WTC11 (cell line): ENCODE results near the gene YEATS2. TPM values are rescaled to one million over a fixed set of nuclear protein-coding genes. Genes with fewer than 3 reads are reported as not detected.

Experiments
- ATAC-seq: fragments of 200-7000 bp; cut with Tn5 transposase; 2 replicates; pipeline ENCODE4 v1.10.0; 2021; ENCODE audit warnings: mild to moderate bottlenecking, moderate library complexity
- CTCF ChIA-PET: fragments of 300-600 bp; sonication (Branson Sonifier 250); formaldehyde crosslinking; loops from one replicate; lab custom pipeline; 2021; ENCODE audit warnings: antibody characterized with exemption; lab: Charles Lee
- POLR2A ChIA-PET: fragments of 350-600 bp; sonication (Branson Sonifier 250); formaldehyde crosslinking; loops from one replicate; lab custom pipeline; 2021; ENCODE audit warnings: antibody characterized with exemption; lab: Charles Lee
- DNase-seq: peaks from one replicate; pipeline ENCODE4 v3.0.0; 2021; ENCODE audit warnings: low spot score
- H3K27ac Mint-ChIP-seq: 2 replicates; pipeline ENCODE4 v1.8.0; 2021; ENCODE audit warnings: mixed read lengths
- H3K27me3 Mint-ChIP-seq: 2 replicates; pipeline ENCODE4 v1.8.0; 2021; ENCODE audit warnings: low read depth, mild to moderate bottlenecking, moderate library complexity, mixed read lengths
- H3K36me3 Mint-ChIP-seq: 2 replicates; pipeline ENCODE4 v1.8.0; 2021; ENCODE audit warnings: mixed read lengths
- H3K4me1 Mint-ChIP-seq: 2 replicates; pipeline ENCODE4 v1.8.0; 2022; ENCODE audit warnings: mixed read lengths
- H3K4me3 Mint-ChIP-seq: 2 replicates; pipeline ENCODE4 v1.8.0; 2021; ENCODE audit warnings: mild to moderate bottlenecking, moderate library complexity, mixed read lengths
- H3K9me3 Mint-ChIP-seq: 2 replicates; pipeline ENCODE4 v1.8.0; 2021; ENCODE audit warnings: mixed read lengths
- CREM ChIP-seq: sonication (generic); formaldehyde crosslinking; IDR thresholded peaks from 2 replicates; pipeline ENCODE4 v1.8.1; 2022; ENCODE audit warnings: mild to moderate bottlenecking, missing genetic modification reagents, moderate library complexity
- E2F5 ChIP-seq: sonication (generic); formaldehyde crosslinking; IDR thresholded peaks from 2 replicates; pipeline ENCODE4 v1.8.1; 2022; ENCODE audit warnings: mild to moderate bottlenecking, moderate library complexity, missing genetic modification reagents
- FOXJ3 ChIP-seq: sonication (generic); formaldehyde crosslinking; IDR thresholded peaks from 2 replicates; pipeline ENCODE4 v1.9.0; 2021; ENCODE audit warnings: missing genetic modification reagents, mild to moderate bottlenecking, borderline replicate concordance
- FOXK1 ChIP-seq: sonication (generic); formaldehyde crosslinking; IDR thresholded peaks from 2 replicates; pipeline ENCODE4 v1.8.0; 2022; ENCODE audit warnings: mild to moderate bottlenecking, moderate library complexity, missing genetic modification reagents
- FOXP4 ChIP-seq: sonication (generic); formaldehyde crosslinking; IDR thresholded peaks from 2 replicates; pipeline ENCODE4 v1.8.0; 2022; ENCODE audit warnings: mild to moderate bottlenecking, missing genetic modification reagents
- HMGA2 ChIP-seq: fragments of 250-450 bp; sonication (Bioruptor Pico); IDR thresholded peaks from 2 replicates; pipeline ENCODE4 v1.4.0; 2021; ENCODE audit warnings: mild to moderate bottlenecking, moderate library complexity
- IRF2 ChIP-seq: sonication (generic); formaldehyde crosslinking; IDR thresholded peaks from 2 replicates; pipeline ENCODE4 v1.8.0; 2022; ENCODE audit warnings: low read depth, missing genetic modification reagents, borderline replicate concordance
- MYBL2 ChIP-seq: sonication (generic); formaldehyde crosslinking; IDR thresholded peaks from 2 replicates; pipeline ENCODE4 v1.8.1; 2023; ENCODE audit warnings: mild to moderate bottlenecking, moderate library complexity, missing genetic modification reagents
- NFATC4 ChIP-seq: fragments of 250-450 bp; sonication (Bioruptor Pico); IDR thresholded peaks from 2 replicates; pipeline ENCODE4 v1.9.0; 2021; ENCODE audit warnings: mild to moderate bottlenecking
- RORB ChIP-seq: fragments of 250-450 bp; sonication (Bioruptor Pico); IDR thresholded peaks from 2 replicates; pipeline ENCODE4 v1.9.0; 2021; ENCODE audit warnings: mild to moderate bottlenecking
- USF1 ChIP-seq: sonication (generic); formaldehyde crosslinking; IDR thresholded peaks from 2 replicates; pipeline ENCODE4 v1.8.0; 2022; ENCODE audit warnings: mild to moderate bottlenecking, missing genetic modification reagents
- ZBTB21 ChIP-seq: sonication (generic); formaldehyde crosslinking; IDR thresholded peaks from 2 replicates; pipeline ENCODE4 v1.8.1; 2023; ENCODE audit warnings: mild to moderate bottlenecking, missing genetic modification reagents, borderline replicate concordance
- ZNF219 ChIP-seq: sonication (generic); formaldehyde crosslinking; IDR thresholded peaks from 2 replicates; pipeline ENCODE4 v1.8.0; 2023; ENCODE audit warnings: missing genetic modification reagents, mild to moderate bottlenecking, borderline replicate concordance
- ZNF512 ChIP-seq: sonication (generic); formaldehyde crosslinking; IDR thresholded peaks from 2 replicates; pipeline ENCODE4 v1.8.1; 2022; ENCODE audit warnings: missing genetic modification reagents, borderline replicate concordance
- total RNA-seq: library from RNA; stranded (reverse); gene quantifications from 3 replicates; pipeline ENCODE4 v1.2.3, GENCODE V29; 2021
- TF ChIP-seq, protein P1 (sequence below): sonication (generic); formaldehyde crosslinking; conservative IDR thresholded peaks from 2 replicates; pipeline ENCODE4 v1.8.1; 2023; ENCODE audit warnings: mild to moderate bottlenecking, low read depth, missing genetic modification reagents, moderate library complexity
- TF ChIP-seq, protein P2 (sequence below): sonication (generic); formaldehyde crosslinking; IDR thresholded peaks from 2 replicates; pipeline ENCODE4 v1.8.1; 2023; ENCODE audit warnings: mild to moderate bottlenecking, missing genetic modification reagents, borderline replicate concordance
- TF ChIP-seq, protein P3 (sequence below): fragments of 250-450 bp; sonication (Bioruptor Pico); IDR thresholded peaks from 2 replicates; pipeline ENCODE4 v1.9.0; 2021; ENCODE audit warnings: moderate library complexity, mild to moderate bottlenecking, inconsistent platforms, borderline replicate concordance
- TF ChIP-seq, protein P4 (sequence below): sonication (generic); formaldehyde crosslinking; IDR thresholded peaks from 2 replicates; pipeline ENCODE4 v1.8.0; 2023; ENCODE audit warnings: missing genetic modification reagents

The YEATS2 gene
- total RNA-seq, 1 experiment from 2014 or later: 42.5 TPM

DNA sequence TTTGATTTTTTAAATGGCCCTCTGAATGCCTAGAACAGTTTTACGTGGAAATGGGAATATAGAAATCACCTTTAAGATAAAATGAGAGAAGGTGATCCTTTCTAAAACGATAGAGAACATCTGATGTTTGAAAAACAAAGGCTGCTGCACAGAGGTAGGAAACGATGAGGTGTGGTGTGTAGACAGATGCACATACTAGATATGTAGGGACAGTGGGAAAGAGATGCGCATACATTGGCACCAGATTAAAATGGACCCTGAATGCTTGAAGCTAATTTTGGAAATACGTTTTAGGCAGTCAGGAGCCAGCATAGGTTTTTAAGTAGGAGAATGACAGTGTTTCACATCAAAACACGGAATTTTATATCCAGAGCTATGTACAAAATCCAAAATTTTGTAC, 98.8 kb downstream of the YEATS2 start (continued):
- TF ChIP-seq, protein P1, sequence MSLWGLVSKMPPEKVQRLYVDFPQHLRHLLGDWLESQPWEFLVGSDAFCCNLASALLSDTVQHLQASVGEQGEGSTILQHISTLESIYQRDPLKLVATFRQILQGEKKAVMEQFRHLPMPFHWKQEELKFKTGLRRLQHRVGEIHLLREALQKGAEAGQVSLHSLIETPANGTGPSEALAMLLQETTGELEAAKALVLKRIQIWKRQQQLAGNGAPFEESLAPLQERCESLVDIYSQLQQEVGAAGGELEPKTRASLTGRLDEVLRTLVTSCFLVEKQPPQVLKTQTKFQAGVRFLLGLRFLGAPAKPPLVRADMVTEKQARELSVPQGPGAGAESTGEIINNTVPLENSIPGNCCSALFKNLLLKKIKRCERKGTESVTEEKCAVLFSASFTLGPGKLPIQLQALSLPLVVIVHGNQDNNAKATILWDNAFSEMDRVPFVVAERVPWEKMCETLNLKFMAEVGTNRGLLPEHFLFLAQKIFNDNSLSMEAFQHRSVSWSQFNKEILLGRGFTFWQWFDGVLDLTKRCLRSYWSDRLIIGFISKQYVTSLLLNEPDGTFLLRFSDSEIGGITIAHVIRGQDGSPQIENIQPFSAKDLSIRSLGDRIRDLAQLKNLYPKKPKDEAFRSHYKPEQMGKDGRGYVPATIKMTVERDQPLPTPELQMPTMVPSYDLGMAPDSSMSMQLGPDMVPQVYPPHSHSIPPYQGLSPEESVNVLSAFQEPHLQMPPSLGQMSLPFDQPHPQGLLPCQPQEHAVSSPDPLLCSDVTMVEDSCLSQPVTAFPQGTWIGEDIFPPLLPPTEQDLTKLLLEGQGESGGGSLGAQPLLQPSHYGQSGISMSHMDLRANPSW (CRISPR knock-in tag): no peak
- TF ChIP-seq, protein P2, sequence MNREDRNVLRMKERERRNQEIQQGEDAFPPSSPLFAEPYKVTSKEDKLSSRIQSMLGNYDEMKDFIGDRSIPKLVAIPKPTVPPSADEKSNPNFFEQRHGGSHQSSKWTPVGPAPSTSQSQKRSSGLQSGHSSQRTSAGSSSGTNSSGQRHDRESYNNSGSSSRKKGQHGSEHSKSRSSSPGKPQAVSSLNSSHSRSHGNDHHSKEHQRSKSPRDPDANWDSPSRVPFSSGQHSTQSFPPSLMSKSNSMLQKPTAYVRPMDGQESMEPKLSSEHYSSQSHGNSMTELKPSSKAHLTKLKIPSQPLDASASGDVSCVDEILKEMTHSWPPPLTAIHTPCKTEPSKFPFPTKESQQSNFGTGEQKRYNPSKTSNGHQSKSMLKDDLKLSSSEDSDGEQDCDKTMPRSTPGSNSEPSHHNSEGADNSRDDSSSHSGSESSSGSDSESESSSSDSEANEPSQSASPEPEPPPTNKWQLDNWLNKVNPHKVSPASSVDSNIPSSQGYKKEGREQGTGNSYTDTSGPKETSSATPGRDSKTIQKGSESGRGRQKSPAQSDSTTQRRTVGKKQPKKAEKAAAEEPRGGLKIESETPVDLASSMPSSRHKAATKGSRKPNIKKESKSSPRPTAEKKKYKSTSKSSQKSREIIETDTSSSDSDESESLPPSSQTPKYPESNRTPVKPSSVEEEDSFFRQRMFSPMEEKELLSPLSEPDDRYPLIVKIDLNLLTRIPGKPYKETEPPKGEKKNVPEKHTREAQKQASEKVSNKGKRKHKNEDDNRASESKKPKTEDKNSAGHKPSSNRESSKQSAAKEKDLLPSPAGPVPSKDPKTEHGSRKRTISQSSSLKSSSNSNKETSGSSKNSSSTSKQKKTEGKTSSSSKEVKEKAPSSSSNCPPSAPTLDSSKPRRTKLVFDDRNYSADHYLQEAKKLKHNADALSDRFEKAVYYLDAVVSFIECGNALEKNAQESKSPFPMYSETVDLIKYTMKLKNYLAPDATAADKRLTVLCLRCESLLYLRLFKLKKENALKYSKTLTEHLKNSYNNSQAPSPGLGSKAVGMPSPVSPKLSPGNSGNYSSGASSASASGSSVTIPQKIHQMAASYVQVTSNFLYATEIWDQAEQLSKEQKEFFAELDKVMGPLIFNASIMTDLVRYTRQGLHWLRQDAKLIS: no peak

- peaks cover 69% of the 10 kb centered on the region for H3K36me3 Mint-ChIP-seq
- DNase-seq: no peak
- CTCF ChIA-PET: no interaction called here
- no peaks in the 10 kb centered on the region for H3K4me1 Mint-ChIP-seq
- ATAC-seq: no peak; the same call in 1 of the 2 replicates
- no peak for TF ChIP-seq FOXJ3
- TF ChIP-seq, protein P3, sequence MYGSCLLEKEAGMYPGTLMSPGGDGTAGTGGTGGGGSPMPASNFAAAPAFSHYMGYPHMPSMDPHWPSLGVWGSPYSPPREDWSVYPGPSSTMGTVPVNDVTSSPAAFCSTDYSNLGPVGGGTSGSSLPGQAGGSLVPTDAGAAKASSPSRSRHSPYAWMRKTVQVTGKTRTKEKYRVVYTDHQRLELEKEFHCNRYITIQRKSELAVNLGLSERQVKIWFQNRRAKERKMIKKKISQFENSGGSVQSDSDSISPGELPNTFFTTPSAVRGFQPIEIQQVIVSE (CRISPR knock-in tag): no peak
- TF ChIP-seq FOXP4: no peak
- no peak for TF ChIP-seq ZNF219 (CRISPR knock-in tag)
- TF ChIP-seq USF1 (CRISPR knock-in tag): no peak
- no peak for TF ChIP-seq IRF2 (CRISPR knock-in tag)
- TF ChIP-seq ZBTB21 (CRISPR knock-in tag): no peak
- no peak for TF ChIP-seq NFATC4 (CRISPR knock-in tag)
- TF ChIP-seq, protein P4, sequence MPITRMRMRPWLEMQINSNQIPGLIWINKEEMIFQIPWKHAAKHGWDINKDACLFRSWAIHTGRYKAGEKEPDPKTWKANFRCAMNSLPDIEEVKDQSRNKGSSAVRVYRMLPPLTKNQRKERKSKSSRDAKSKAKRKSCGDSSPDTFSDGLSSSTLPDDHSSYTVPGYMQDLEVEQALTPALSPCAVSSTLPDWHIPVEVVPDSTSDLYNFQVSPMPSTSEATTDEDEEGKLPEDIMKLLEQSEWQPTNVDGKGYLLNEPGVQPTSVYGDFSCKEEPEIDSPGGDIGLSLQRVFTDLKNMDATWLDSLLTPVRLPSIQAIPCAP (CRISPR knock-in tag): no peak
- no peak for TF ChIP-seq CREM
- no peak for TF ChIP-seq E2F5 (CRISPR knock-in tag)
- TF ChIP-seq HMGA2: no peak
- TF ChIP-seq ZNF512 (CRISPR knock-in tag): no peak
- no peak for TF ChIP-seq MYBL2
- no peak for TF ChIP-seq RORB
- no peak for TF ChIP-seq FOXK1 (CRISPR knock-in tag)
- TF ChIP-seq, all 79 proteins: peak for 0
- no peaks in the 10 kb centered on the region for H3K9me3 Mint-ChIP-seq
- H3K4me3 Mint-ChIP-seq: no peak overlapping the region
- no peaks in the 10 kb centered on the region for H3K27me3 Mint-ChIP-seq
- H3K27ac Mint-ChIP-seq: peak overlapping the region; percentile 79
- POLR2A ChIA-PET: no interaction called here
Measured at GRCh38 chr3:183797996-183798395, 100.4 kb downstream of the YEATS2 start.
